GM18519 (cell line): ENCODE results near the gene AKNA.

Source experiments
- ATAC-seq: cut with Tn5 transposase; IDR thresholded peaks from one replicate; pipeline ENCODE4 v1.9.1; 2021; ENCODE audit warnings: mild to moderate bottlenecking, moderate library complexity; ENCODE audit not compliant: unreplicated experiment, low FRiP score

Gene AKNA

GRCh38 chr9:114387680-114388356, at the start of gene AKNA:
AKNA (minus strand) TSS chr9:114387982; CDS start chr9:114381333, 6,649 bp downstream.
- no peak for ATAC-seq

GRCh38 chr9:114437401-114437893, 49.7 kb upstream of the AKNA start:
- no peak for ATAC-seq

- ATAC-seq = no peak
Measured at GRCh38 chr9:114434878-114435311, 47.1 kb upstream of the AKNA start.

- ATAC-seq = no peak
Measured at GRCh38 chr9:114433720-114434255, 46.0 kb upstream of the AKNA start.

- no peak for ATAC-seq
Measured at GRCh38 chr9:114433086-114433485, 45.3 kb upstream of the AKNA start.

GRCh38 chr9:114432323-114433067, 44.7 kb upstream of the AKNA start:
- no peak for ATAC-seq

GRCh38 chr9:114431770-114432169, 44.0 kb upstream of the AKNA start:
- no peak for ATAC-seq

GRCh38 chr9:114431003-114431402, 43.2 kb upstream of the AKNA start:
- no peak for ATAC-seq

- no peak for ATAC-seq
Measured at GRCh38 chr9:114430457-114430856, 42.7 kb upstream of the AKNA start.

GRCh38 chr9:114429488-114429887, 41.7 kb upstream of the AKNA start:
- ATAC-seq = no peak

GRCh38 chr9:114428466-114428865, 40.7 kb upstream of the AKNA start:
- ATAC-seq = no peak

GRCh38 chr9:114427644-114428043, 39.9 kb upstream of the AKNA start:
- no peak for ATAC-seq

- no peak for ATAC-seq
Measured at GRCh38 chr9:114426046-114426948, 38.5 kb upstream of the AKNA start.

- ATAC-seq = no peak
Measured at GRCh38 chr9:114425126-114425525, 37.3 kb upstream of the AKNA start.

GRCh38 chr9:114424126-114424525, 36.3 kb upstream of the AKNA start:
- no peak for ATAC-seq

GRCh38 chr9:114423181-114423580, 35.4 kb upstream of the AKNA start:
- no peak for ATAC-seq

- no peak for ATAC-seq
Measured at GRCh38 chr9:114421147-114421546, 33.4 kb upstream of the AKNA start.

GRCh38 chr9:114419796-114420195, 32.0 kb upstream of the AKNA start:
- no peak for ATAC-seq

GRCh38 chr9:114418053-114418452, 30.3 kb upstream of the AKNA start:
- no peak for ATAC-seq

GRCh38 chr9:114417511-114417910, 29.7 kb upstream of the AKNA start:
- ATAC-seq = no peak

GRCh38 chr9:114416906-114417305, 29.1 kb upstream of the AKNA start:
- ATAC-seq = no peak
